SK-N-SH (cell line): ENCODE measurements around the gene ADCYAP1R1. TPM values are rescaled to one million over a fixed set of nuclear protein-coding genes. Genes with fewer than 3 reads are reported as not detected.

Source experiments
- CTCF ChIA-PET: fragments of 300-600, 350-600 bp; formaldehyde crosslinking; extraction: SDS; loops from one replicate; lab custom pipeline; 2021; lab: Yijun Ruan, JAX
- POLR2A ChIA-PET: fragments of 350-600 bp; sonication (Branson Sonifier 250); formaldehyde crosslinking; extraction: SDS; loops from one replicate; lab custom pipeline; 2020; ENCODE audit warnings: antibody characterized with exemption, inconsistent platforms; lab: Yijun Ruan, JAX
- DNase-seq: peaks from one replicate; pipeline ENCODE4 v3.0.0; 2012
- H2AFZ ChIP-seq: fragments of 200-600 bp; sonication (generic); 2 replicates; pipeline ENCODE4 v1.8.1; 2016; ENCODE audit warnings: antibody characterized with exemption, mild to moderate bottlenecking, low read depth
- H3F3A ChIP-seq: fragments of 200-600 bp; sonication (generic); replicated peaks from 2 replicates; pipeline ENCODE3; 2016; ENCODE audit warnings: antibody characterized with exemption, mild to moderate bottlenecking; ENCODE audit not compliant: insufficient read depth
- H3K27ac ChIP-seq, 2 experiments: fragments of 200-500 bp in 1 of 2; fragments of 200-600 bp in 1 of 2; sonication (Bioruptor generic) in 1 of 2; sonication (generic), shearing (Covaris generic) in 1 of 2; 2 replicates each; pipeline versions ENCODE4 v1.5.1 to v1.6.1; 2014 to 2016; ENCODE audit warnings: low read depth in 2 of 2, inconsistent platforms in 1 of 2, low read length in 1 of 2, mild to moderate bottlenecking in 1 of 2, mixed read lengths in 1 of 2
- H3K27me3 ChIP-seq: fragments of 200-600 bp; sonication (generic), shearing (Covaris generic); 2 replicates; pipeline ENCODE4 v1.6.1; 2016; ENCODE audit warnings: mixed run types; ENCODE audit not compliant: insufficient read depth
- H3K36me3 ChIP-seq, 2 experiments: fragments of 200-500 bp in 1 of 2; fragments of 200-600 bp in 1 of 2; sonication (Bioruptor generic) in 1 of 2; sonication (generic) in 1 of 2; replicated peaks in 1 of 2; 2 replicates each; pipeline versions ENCODE3 to v1.5.1; 2014 to 2016; ENCODE audit warnings: low read length in 1 of 2, mild to moderate bottlenecking in 1 of 2; ENCODE audit not compliant: insufficient read depth in 2 of 2, control insufficient read depth in 1 of 2
- H3K4me1 ChIP-seq, 2 experiments: fragments of 200-500 bp in 1 of 2; fragments of 200-600 bp in 1 of 2; sonication (Bioruptor generic) in 1 of 2; sonication (generic), shearing (Covaris generic) in 1 of 2; 2 replicates each; pipeline versions ENCODE4 v1.5.1 to v1.6.1; 2014 to 2016; ENCODE audit warnings: low read depth in 1 of 2, low read length in 1 of 2, mixed run types in 1 of 2; ENCODE audit not compliant: insufficient read depth in 2 of 2, control insufficient read depth in 1 of 2
- H3K4me2 ChIP-seq: fragments of 200-600 bp; sonication (generic), shearing (Covaris generic); 2 replicates; pipeline ENCODE4 v1.6.1; 2017; ENCODE audit warnings: mixed run types
- H3K4me3 ChIP-seq, 2 experiments: fragments of 200-500 bp in 1 of 2; fragments of 200-600 bp in 1 of 2; sonication (Bioruptor generic) in 1 of 2; sonication (generic), shearing (Covaris generic) in 1 of 2; 2 replicates each; pipeline versions ENCODE4 v1.5.1 to v1.8.1; 2014 to 2016; ENCODE audit warnings: low read depth in 2 of 2, inconsistent platforms in 1 of 2, low read length in 1 of 2, mild to moderate bottlenecking in 1 of 2, mixed read lengths in 1 of 2, moderate library complexity in 1 of 2
- H3K79me2 ChIP-seq: fragments of 200-600 bp; sonication (generic); 2 replicates; pipeline ENCODE4 v1.8.1; 2017; ENCODE audit warnings: mild to moderate bottlenecking; ENCODE audit not compliant: insufficient read depth
- H3K9ac ChIP-seq: fragments of 200-600 bp; sonication (generic); 2 replicates; pipeline ENCODE4 v1.6.1; 2017; ENCODE audit warnings: mixed run types
- H3K9me2 ChIP-seq: fragments of 200-600 bp; sonication (generic); 2 replicates; pipeline ENCODE4 v1.6.1; 2017; ENCODE audit warnings: mixed run types
- H3K9me3 ChIP-seq: fragments of 200-600 bp; sonication (generic); 2 replicates; pipeline ENCODE4 v1.6.1; 2017; ENCODE audit warnings: mixed run types, mild to moderate bottlenecking, moderate library complexity
- H4K20me1 ChIP-seq: fragments of 200-600 bp; sonication (generic); 2 replicates; pipeline ENCODE4 v1.6.1; 2017; ENCODE audit warnings: mild to moderate bottlenecking, mixed run types; ENCODE audit not compliant: insufficient read depth
- CHD2 ChIP-seq: fragments of 150-350 bp; IDR thresholded peaks from 2 replicates; pipeline ENCODE4 v1.6.1; 2018; ENCODE audit warnings: low read length; ENCODE audit not compliant: partially characterized antibody
- EP300 ChIP-seq, 2 experiments: IDR thresholded peaks; 2 replicates each; pipeline versions ENCODE4 v1.4.0 to v1.6.1; 2012; ENCODE audit warnings: borderline replicate concordance in 1 of 2, low read depth in 1 of 2, low read length in 1 of 2
- EZH2phosphoT487 ChIP-seq: fragments of 200-600 bp; sonication (generic); IDR thresholded peaks from 2 replicates; pipeline ENCODE4 v1.6.1; 2017; ENCODE audit warnings: low read depth, mixed run types, mild to moderate bottlenecking, antibody characterized with exemption, moderate library complexity, borderline replicate concordance
- GABPA ChIP-seq: IDR thresholded peaks from 2 replicates; pipeline ENCODE4 v1.4.0; 2012; ENCODE audit warnings: low read depth, mild to moderate bottlenecking
- JUND ChIP-seq: IDR thresholded peaks from 2 replicates; pipeline ENCODE4 v1.4.0; 2012
- MEF2A ChIP-seq: IDR thresholded peaks from 2 replicates; pipeline ENCODE4 v1.4.0; 2012; ENCODE audit warnings: low read depth, borderline replicate concordance
- MXI1 ChIP-seq: IDR thresholded peaks from 2 replicates; pipeline ENCODE4 v1.6.1; 2012; ENCODE audit warnings: mild to moderate bottlenecking, low read depth, low read length, improper control_type of control experiment
- NFIC ChIP-seq: IDR thresholded peaks from 2 replicates; pipeline ENCODE4 v1.4.0; 2012; ENCODE audit warnings: borderline replicate concordance
- NRF1 ChIP-seq: IDR thresholded peaks from 2 replicates; pipeline ENCODE4 v1.6.1; 2012; ENCODE audit warnings: low read depth, mild to moderate bottlenecking, low read length
- RAD21 ChIP-seq: IDR thresholded peaks from 2 replicates; pipeline ENCODE4 v1.6.1; 2012; ENCODE audit warnings: mild to moderate bottlenecking, low read length
- RXRA ChIP-seq: IDR thresholded peaks from 2 replicates; pipeline ENCODE4 v1.4.0; 2012; ENCODE audit warnings: low read depth, mild to moderate bottlenecking, borderline replicate concordance
- SIN3A ChIP-seq: IDR thresholded peaks from 2 replicates; pipeline ENCODE4 v1.6.1; 2012; ENCODE audit warnings: low read depth, mild to moderate bottlenecking, low read length, moderate library complexity, borderline replicate concordance
- TCF12 ChIP-seq: IDR thresholded peaks from 2 replicates; pipeline ENCODE4 v1.4.0; 2012
- YY1 ChIP-seq: IDR thresholded peaks from 2 replicates; pipeline ENCODE4 v1.4.0; 2012; ENCODE audit warnings: low read depth, mild to moderate bottlenecking
- WGBS: methylation state at CpG from one replicate; pipeline ENCODE4 v1.1.6; 2017; ENCODE audit warnings: low lambda C conversion rate; 5-methylcytosine and 5-hydroxymethylcytosine counted together
- polyA plus RNA-seq, 3 experiments: library from polyadenylated mRNA; depleted of rRNA; stranded (reverse); fragments of >200 nt; gene quantifications; 2 replicates each; pipeline ENCODE4 v1.2.3, GENCODE V29; 2012
- TF ChIP-seq, protein P1 (sequence below): IDR thresholded peaks from 2 replicates; pipeline ENCODE4 v1.4.0; 2012; ENCODE audit warnings: low read depth

Gene ADCYAP1R1
- polyA plus RNA-seq, 1 of the 3 experiments (the other 2 are of a cell fraction), result 0.08 TPM

DNA sequence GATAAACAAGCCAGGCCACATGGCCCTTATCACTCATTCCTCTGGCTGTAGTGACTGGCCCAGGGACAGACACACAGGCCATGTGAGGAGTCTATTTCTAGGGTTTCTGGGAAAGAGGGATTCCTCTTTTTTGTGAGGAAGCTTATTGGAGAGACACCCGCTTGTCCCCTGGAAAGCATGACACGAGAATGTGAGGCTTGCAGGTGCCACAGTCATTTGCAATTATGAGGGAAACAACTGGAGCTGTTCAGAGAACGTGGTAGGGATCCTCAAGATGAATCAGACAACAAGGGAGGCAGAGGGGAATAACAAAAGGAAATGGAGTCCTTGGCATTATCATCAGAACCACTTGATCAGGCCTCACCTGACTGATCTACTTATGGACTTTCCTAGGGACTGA, 64.5 kb downstream of the ADCYAP1R1 start:
- Histone ChIP-seq H4K20me1 (no peaks in the 10 kb centered on the region; the same call in 1 of the 2 replicates), H3K27ac (no peak overlapping the region), H3K4me2 (no peak overlapping the region), H3K4me3 (no peak overlapping the region), H3K36me3 (no peaks in the 10 kb centered on the region), H3K27me3 (no peaks in the 10 kb centered on the region; the same call in 1 of the 2 replicates), H3K9me3 (no peaks in the 10 kb centered on the region), H3K79me2 (no peaks in the 10 kb centered on the region), H3F3A (no peaks in the 10 kb centered on the region), H2AFZ (no peak overlapping the region)
- DNase-seq, result no peak
- ChIA-PET CTCF (interaction anchor here (10.0 to 14.1 kb wide), 3 partner anchors 13 to 134 kb away, joined by 337 to 1191 read pairs (median 344); partner anchors contain the start of gene ADCYAP1R1), POLR2A (no interaction called here)
- 20% methylated on average over 3 of the region's 3 CpGs for WGBS
- TF ChIP-seq SIN3A (no peak), NFIC (no peak), MXI1 (no peak), TCF12 (no peak), YY1 (no peak), RXRA (no peak), EP300 (IDR thresholded peaks at IDR 0.05; ENCODE audit: borderline replicate concordance in 1 of 2, low read depth in 1 of 2, low read length in 1 of 2) (no peak), CHD2 (no peak), EZH2phosphoT487 (no peak), JUND (no peak), GABPA (no peak), NRF1 (no peak)
- TF ChIP-seq, protein P1, sequence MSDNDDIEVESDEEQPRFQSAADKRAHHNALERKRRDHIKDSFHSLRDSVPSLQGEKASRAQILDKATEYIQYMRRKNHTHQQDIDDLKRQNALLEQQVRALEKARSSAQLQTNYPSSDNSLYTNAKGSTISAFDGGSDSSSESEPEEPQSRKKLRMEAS, result no peak
- TF ChIP-seq, all 33 proteins: peak for 0
- Histone ChIP-seq H3K4me1 (peaks cover 0 to 3% of the 10 kb centered on the region in 2 experiments; a peak in 2 of 4 replicates), H3K9ac (no peak overlapping the region), H3K9me2 (no peaks in the 10 kb centered on the region)

DNA sequence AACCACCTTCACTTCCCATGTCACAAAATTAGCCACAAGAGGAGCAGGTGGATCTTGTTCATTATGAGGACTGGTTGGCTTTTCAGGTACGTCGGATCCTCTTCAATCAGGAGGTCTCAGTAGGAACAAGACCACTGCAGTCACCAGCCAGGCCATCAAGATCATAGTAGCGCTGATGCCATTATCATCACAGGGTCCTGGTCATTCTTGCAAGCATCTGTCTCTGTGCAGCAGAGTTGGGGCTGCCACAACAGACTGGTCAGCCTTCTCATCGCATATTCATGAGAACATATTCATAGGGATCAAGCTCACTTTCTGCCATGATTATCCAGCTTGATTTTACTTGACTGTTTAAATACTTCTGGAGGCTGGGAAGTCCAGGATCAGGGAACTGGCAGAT, 67.1 kb downstream of the ADCYAP1R1 start:
- Histone ChIP-seq H3K27me3 (no peaks in the 10 kb centered on the region; the same call in 1 of the 2 replicates), H3K9me2 (no peaks in the 10 kb centered on the region), H2AFZ (no peak overlapping the region), H4K20me1 (no peaks in the 10 kb centered on the region; the same call in 1 of the 2 replicates), H3F3A (no peaks in the 10 kb centered on the region), H3K4me1 (peaks cover 0 to 5% of the 10 kb centered on the region in 2 experiments; a peak in 2 of 4 replicates), H3K27ac (no peak overlapping the region), H3K79me2 (no peaks in the 10 kb centered on the region), H3K9ac (no peak overlapping the region), H3K4me3 (no peak overlapping the region), H3K36me3 (no peaks in the 10 kb centered on the region), H3K9me3 (no peaks in the 10 kb centered on the region), H3K4me2 (no peak overlapping the region)
- no peak for TF ChIP-seq MEF2A
- no peak for TF ChIP-seq RAD21
- no peak for TF ChIP-seq TCF12
- WGBS, result 57% methylated on average over 4 of the region's 4 CpGs
- ChIA-PET POLR2A (no interaction called here), CTCF (interaction anchor here (0.9 to 14.1 kb wide), 6 partner anchors 15 to 278 kb away, joined by 4 to 1191 read pairs (median 220); partner anchors contain the start of gene ADCYAP1R1)
- DNase-seq, result no peak
